ENCODE measurements around the gene THTPA.

- TF ChIP-seq POLR2AphosphoS5 (IDR thresholded peaks at IDR 0.05; ENCODE audit: low read depth) (no peak), CTCF (IDR thresholded peaks at IDR 0.05; ENCODE audit: insufficient read depth, low read length) (no peak), SPI1 (IDR thresholded peaks at IDR 0.05; ENCODE audit: borderline replicate concordance, low read depth) (no peak), GABPA (IDR thresholded peaks at IDR 0.05; ENCODE audit: low read depth) (no peak)
- TF ChIP-seq, protein P1, sequence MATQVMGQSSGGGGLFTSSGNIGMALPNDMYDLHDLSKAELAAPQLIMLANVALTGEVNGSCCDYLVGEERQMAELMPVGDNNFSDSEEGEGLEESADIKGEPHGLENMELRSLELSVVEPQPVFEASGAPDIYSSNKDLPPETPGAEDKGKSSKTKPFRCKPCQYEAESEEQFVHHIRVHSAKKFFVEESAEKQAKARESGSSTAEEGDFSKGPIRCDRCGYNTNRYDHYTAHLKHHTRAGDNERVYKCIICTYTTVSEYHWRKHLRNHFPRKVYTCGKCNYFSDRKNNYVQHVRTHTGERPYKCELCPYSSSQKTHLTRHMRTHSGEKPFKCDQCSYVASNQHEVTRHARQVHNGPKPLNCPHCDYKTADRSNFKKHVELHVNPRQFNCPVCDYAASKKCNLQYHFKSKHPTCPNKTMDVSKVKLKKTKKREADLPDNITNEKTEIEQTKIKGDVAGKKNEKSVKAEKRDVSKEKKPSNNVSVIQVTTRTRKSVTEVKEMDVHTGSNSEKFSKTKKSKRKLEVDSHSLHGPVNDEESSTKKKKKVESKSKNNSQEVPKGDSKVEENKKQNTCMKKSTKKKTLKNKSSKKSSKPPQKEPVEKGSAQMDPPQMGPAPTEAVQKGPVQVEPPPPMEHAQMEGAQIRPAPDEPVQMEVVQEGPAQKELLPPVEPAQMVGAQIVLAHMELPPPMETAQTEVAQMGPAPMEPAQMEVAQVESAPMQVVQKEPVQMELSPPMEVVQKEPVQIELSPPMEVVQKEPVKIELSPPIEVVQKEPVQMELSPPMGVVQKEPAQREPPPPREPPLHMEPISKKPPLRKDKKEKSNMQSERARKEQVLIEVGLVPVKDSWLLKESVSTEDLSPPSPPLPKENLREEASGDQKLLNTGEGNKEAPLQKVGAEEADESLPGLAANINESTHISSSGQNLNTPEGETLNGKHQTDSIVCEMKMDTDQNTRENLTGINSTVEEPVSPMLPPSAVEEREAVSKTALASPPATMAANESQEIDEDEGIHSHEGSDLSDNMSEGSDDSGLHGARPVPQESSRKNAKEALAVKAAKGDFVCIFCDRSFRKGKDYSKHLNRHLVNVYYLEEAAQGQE (IDR thresholded peaks at IDR 0.05; ENCODE audit: insufficient replicate concordance, low read depth), result no peak
Observed at GRCh38 chr14:23569443-23570151, 13.5 kb downstream of the THTPA start.
